Measurements from ENCODE around the gene AXIN2.

AXIN2 gene

GRCh38 chr17:65584604-65585521 is 23.4 kb upstream of the AXIN2 start:
- no peak for DNase-seq (ENCODE audit: low read depth)

DNA sequence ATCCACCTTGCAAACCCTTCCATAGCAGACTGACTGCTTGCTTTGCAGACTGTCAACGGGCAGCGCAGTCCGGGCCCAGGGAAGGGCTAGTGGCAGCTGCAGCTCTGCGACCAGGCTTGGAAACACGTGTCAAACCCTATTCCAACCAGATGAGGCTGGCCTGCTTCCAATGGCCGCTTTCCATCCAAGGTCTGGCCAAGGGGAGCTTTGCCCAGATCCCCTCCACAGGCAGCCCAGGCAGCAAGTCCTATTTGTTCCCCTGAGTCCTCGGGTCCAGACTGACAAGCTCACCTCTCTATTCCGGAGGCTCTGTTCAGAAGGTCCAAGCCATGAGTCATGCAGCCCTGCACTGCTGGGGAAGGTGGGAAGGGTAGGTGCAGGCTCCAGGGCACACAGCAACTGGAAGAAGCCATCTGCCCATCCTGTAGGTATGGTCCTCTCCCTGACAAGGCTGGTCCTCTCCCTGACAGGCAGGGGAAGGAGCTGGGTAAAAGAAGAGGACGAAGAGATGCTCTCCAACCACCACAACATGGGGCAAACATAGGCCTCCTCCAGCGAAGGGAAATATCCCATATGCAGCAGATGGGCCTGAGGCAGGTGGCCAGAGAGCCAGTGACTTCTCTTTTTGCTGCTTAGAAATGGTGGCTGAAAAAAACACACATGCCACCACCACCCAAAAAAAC is 22.6 kb upstream of the AXIN2 start:
- DNase-seq (ENCODE audit: low read depth), result no peak

GRCh38 chr17:65576939-65577338 is 15.5 kb upstream of the AXIN2 start:
- DNase-seq (ENCODE audit: low read depth), result no peak

DNA sequence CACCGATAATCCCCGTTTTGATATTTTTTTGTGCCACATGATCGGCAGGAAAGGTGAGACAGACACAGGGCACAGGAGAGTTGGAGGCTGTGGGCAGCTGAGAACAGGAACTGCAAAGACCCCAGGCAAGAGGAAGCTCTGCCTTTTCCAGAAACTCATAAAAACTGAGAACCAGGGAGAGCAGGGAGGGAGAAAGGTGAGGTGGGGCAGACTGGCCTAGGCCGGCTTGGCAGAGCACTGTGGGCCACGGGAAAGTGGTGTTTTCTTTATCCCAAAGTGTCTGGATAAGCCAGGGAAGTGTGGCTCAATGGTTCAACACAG is 11.8 kb upstream of the AXIN2 start:
- DNase-seq (ENCODE audit: low read depth), result no peak

- DNase-seq (ENCODE audit: low read depth), result no peak
Measured at GRCh38 chr17:65572581-65573281, 11.3 kb upstream of the AXIN2 start.

GRCh38 chr17:65572186-65572580 is 10.7 kb upstream of the AXIN2 start:
- DNase-seq (ENCODE audit: low read depth), result no peak

- no peak for DNase-seq (ENCODE audit: low read depth)
Measured at GRCh38 chr17:65568918-65569317, 7.5 kb upstream of the AXIN2 start.

DNA sequence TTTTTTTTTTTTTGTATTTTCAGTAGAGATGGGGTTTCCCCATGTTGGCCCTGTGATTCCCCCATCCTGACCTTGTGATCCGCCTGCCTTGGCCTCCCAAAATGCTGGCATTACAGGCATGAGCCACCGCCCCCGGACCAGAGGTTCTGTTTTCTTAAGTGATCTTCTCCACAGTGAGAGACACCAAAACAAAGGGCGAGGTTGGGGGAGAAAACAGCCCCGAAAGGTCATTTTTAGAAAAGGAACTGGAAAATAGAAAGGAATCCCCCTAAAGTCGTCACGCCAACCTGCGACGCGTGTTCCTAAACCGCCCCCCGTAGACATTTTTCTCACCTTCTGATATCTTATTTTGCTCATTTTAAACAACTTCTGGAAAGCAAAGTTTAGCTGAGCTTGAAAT is 6.1 kb upstream of the AXIN2 start:
- DNase-seq (ENCODE audit: low read depth), result no peak

- DNase-seq (ENCODE audit: low read depth), result no peak
Measured at GRCh38 chr17:65565559-65565958, 4.1 kb upstream of the AXIN2 start.

- no peak for DNase-seq (ENCODE audit: low read depth)
Measured at GRCh38 chr17:65564793-65565192, 3.3 kb upstream of the AXIN2 start.

DNA sequence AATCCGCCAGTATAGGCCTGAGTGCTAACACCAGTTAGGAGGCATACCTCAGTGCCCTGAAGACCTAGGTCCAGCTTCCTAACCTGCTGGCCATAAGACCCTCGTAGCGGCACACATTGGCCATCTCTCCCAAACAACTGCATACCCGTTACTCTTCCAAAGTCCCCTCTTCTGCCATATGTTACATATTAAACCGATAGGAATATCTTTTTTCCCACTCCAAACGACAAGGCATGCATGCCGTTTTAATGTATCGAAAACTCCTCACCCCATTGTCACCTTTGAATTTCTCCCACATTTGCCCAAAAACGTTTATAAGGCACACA is 721 bp upstream of the AXIN2 start:
- no peak for DNase-seq (ENCODE audit: low read depth)

- DNase-seq (ENCODE audit: low read depth), result peak; percentile 55
Measured at GRCh38 chr17:65560628-65561451, 608 bp downstream of the AXIN2 start.

GRCh38 chr17:65559804-65560627 is 1.4 kb downstream of the AXIN2 start:
- no peak for DNase-seq (ENCODE audit: low read depth)

DNA sequence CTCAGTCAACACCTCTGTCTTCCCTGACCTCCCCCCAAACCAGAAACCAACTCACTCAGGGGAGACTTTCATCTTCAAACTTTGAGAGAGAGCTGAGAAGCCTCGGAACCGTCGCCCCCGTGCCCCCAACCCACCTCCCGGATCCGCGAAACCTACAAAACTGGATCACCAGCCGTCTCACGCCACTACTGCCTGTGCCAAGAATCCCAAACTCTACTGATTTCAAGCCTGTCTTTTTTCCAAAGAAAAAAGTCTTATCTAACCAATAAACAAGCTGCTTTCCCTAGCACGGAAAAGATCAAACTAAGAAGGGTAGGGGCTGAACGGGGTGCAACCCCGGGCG is 2.0 kb downstream of the AXIN2 start:
- DNase-seq (ENCODE audit: low read depth), result no peak

GRCh38 chr17:65558683-65559460 is 2.6 kb downstream of the AXIN2 start:
- no peak for DNase-seq (ENCODE audit: low read depth)

DNA sequence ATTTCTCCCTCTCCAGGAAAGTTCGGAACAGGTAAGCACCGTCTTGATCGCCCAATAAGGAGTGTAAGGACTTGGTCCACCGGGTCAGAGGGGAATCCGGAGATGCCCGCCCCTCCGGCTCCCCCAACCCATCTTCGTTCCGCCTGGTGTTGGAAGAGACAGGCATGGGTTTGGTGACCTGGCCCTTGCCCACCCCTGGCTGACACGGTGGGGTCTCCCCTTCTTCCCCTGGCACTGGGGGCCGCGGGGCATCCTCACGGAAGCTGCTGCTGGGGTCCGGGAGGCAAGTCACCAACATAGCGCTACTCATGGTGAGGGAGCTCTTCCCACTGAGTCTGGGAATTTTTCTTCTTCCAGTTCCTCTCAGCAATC is 3.2 kb downstream of the AXIN2 start:
- DNase-seq (ENCODE audit: low read depth), result no peak

DNA sequence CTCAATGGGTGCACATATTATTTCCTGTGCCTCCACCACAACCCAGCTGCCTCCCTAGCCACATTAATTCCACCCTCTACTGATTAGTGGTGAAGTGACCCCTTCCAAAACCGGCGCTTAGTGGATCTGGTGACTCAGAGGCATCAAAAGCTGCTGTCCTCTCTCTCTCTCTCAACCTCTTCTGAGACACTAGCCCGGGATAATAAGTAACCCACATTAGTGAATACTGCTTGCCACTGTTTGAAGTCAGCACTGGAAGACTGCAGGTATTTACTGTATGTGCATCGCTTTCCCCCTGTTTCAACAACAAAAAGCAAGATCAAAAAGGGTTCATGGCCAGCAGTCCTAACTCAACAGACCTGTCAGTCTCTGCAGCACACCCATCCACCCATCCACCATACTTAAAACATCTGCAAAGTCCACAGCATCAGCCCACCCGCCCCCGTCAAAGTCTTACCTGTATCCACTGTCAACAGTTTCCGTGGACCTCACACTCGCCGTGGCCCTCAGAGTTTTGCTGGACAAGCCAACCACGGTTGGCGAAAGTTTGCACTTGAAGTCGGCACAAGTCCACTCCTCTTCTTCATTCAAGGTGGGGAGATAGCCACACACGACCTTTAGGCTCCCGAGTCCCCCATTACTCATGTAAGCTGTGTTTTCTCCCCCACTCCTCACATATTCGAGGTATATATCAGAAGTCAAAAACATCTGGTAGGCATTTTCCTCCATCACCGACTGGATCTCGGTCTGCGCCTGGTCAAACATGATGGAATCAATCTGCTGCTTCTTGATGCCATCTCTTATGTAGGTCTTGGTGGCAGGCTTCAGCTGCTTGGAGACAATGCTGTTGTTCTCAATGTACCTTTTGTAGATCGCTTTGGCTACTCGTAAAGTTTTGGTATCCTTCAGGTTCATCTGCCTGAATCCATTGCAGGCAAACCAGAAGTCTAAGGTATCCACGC is 3.8 kb downstream of the AXIN2 start:
- no peak for DNase-seq (ENCODE audit: low read depth)

DNA sequence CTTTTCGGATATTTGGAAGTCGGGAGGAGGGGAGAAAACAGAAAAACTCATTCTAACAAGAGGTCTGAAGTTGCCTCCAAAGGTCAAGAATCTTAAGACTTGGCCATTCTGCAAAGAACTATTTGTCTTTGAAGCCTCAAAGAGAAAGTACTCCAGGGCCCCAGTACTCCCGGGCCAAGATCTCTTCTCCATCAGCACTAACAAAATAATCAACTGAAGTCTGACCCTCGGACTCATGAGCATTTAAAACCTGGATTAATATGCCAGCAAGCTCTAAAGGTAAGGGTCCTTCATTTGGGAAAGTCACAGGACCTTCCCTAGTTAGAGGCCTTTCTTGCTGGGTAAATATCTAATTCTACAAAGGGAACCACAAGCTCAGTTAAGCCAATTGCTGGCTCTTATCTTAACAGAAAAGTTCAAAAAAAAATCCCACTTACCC is 4.5 kb downstream of the AXIN2 start:
- DNase-seq (ENCODE audit: low read depth), result no peak

All from stimulated activated CD4-positive, alpha-beta T cell treated with anti-CD3 and anti-CD28 coated beads, Interleukin-2, amount 100 ng/mL, for 4 hours (primary cell).